Activated CD4-positive, CD25-positive, alpha-beta regulatory T cell treated with anti-CD3 and anti-CD28 coated beads, Interleukin-2, amount 50 U/mL, for 16 hours (primary cell): ENCODE data around the gene GBA3.

ENCODE experiments used
- DNase-seq: peaks from one replicate; pipeline ENCODE4 v3.0.0-alpha.2; 2020; ENCODE audit warnings: low read depth, low spot score

Gene GBA3

DNA sequence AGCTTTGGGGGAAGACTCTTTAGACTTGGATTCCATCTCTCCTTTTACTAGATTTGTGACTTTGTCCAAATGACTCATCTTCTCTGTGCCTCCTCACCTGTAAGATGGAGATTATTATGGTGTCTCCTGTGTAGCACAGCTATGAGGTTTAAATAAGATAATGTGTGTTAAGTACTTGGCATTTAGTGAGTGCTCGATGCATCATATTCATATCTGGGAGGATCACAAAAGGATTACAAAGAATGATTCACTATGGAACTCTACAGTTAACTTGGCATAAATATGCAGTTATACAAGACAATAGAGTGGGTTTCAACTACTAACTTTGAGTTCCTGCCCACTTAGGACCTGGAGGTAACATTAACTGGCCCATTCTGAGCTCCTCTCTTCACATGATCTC, 2.3 kb downstream of the GBA3 start:
- no peak for DNase-seq

DNA sequence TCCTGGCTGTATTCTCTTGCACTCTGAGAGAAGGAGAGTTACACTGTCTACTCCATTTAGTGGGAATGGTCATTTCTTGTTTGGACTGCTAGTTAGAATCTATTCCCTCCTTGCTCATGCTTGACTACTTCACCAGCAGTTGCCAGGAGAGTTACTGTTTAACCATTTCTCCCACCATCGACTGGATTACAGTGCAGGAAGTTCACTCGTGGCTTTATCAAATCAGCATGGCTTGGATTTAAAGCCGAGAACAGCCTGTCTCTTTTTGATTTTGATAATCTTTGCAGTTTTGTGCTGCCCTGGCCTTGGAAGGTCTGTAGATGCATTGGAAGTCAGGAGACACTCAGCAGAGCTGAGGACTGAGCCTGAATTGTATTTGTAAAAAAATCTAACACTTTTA, 3.2 kb downstream of the GBA3 start:
- no peak for DNase-seq

GRCh38 chr4:22703912-22704311, 11.2 kb downstream of the GBA3 start:
- DNase-seq: no peak

DNA sequence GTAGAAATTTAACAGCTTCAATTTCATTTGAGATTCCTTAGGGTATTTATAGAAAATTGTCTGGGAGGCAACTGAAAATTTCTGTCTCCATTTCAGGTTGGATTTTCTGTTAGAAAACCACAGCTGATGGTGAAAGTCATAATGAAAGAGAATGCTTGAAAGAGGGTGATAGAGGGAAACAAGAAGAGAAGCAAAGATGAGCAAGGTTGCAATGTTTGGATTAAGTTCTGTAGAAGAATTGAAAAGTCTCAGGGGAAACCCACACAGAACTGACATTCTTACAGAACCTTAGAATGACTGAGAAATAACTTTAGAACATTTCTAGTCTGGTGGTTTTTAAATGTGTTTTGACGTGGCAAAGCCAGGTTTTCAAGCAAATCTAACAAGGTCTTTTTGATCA, 14.7 kb downstream of the GBA3 start:
- DNase-seq: no peak

GRCh38 chr4:22708961-22709360, 16.2 kb downstream of the GBA3 start:
- no peak for DNase-seq

GRCh38 chr4:22712105-22712504, 19.4 kb downstream of the GBA3 start:
- no peak for DNase-seq

DNA sequence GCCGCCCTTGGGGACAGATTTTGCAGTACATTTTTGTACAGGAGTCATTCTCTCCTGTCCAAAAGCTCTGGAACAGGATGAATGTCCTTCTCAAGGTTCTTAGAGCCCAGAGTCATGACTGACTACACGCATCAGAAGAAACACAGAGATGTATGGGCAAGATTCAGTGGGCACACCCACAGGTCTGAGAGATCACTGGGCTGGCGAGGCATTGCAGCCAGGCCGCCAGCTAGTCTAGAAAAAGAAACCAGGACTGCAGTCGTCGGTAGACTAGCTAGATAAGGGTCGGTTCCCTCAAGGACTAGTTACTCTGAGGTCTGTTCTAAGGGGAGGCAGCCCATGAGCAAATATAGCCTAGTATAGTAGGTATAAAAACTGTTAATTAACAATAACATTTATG, 19.8 kb downstream of the GBA3 start:
- DNase-seq: no peak

DNA sequence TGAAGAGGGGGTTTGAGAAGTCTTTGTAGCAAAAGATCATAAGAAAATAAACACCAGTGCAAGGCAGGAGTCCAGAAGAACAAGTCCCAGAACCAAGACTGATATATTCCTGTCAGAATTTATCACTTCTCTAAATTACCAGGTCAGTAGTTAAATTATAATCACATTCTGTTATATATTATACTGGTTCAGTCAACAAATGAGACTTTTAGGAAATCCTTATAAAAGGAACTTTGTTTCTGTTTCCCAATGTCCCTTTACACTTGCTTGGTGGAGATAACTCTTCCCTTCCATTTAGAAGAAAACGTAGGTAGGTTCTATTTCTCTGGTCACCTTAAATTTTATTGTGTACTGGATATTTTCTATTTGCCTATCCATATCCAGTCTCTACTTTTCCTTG, 21.1 kb downstream of the GBA3 start:
- no peak for DNase-seq

- DNase-seq: no peak
Observed at GRCh38 chr4:22719218-22719617, 26.5 kb downstream of the GBA3 start.

DNA sequence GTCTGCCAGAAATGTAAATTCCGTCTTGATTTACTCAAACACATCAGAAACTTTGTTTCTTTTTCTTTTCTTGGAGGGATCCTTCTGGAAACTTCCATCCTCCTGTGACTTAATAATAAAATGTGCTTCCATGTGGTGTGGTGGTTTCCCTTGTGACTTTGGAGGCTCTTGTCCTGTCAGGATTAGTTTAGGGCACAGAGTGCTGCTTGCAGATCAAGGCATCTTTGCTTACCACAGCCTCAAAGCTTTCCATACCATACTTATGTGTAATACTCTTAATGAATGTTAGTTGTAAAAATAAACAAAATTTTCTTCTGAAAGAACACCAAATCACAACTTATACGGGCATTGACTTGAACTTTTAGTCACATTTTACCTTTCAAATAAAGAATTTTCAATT, 27.4 kb downstream of the GBA3 start:
- no peak for DNase-seq

- DNase-seq: no peak
Observed at GRCh38 chr4:22721204-22721603, 28.5 kb downstream of the GBA3 start.

DNA sequence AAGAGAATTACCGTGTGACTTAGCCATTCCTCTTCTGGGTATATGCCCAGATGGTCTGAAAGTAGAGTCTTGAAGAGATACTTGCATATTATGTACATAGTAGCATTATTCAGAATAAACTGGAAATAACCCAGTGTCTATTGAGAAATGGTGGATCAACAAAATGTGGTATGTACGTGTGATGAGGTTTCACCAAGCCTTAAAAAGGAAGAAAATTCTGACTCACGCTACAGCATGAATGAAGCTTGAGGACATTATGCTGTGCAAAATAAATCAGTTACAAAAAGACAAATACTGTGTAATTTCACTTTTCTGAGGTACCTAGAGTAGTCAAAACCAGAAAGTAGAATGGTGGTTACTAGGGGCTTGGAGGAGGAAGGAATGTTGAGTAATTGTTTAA, 37.3 kb downstream of the GBA3 start:
- DNase-seq: no peak

DNA sequence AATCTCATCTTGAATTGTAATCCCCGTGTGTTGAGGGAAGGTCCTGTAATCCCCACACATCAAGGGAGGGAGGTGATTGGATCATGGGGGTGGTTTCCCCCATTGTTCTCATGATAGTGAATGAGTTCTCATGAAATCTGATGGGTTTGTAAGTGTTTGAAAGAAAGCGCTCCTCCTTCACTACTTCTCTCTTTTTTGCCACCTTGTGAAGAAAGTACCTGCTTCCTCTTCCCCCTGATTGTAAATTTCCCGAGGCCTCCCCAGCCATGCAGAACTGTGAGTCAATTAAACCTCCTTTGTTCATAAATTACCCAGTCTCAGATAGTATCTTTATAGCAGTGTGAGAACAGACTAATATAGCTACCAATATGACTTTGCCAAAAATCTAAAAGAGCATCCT, 41.1 kb downstream of the GBA3 start:
- no peak for DNase-seq

DNA sequence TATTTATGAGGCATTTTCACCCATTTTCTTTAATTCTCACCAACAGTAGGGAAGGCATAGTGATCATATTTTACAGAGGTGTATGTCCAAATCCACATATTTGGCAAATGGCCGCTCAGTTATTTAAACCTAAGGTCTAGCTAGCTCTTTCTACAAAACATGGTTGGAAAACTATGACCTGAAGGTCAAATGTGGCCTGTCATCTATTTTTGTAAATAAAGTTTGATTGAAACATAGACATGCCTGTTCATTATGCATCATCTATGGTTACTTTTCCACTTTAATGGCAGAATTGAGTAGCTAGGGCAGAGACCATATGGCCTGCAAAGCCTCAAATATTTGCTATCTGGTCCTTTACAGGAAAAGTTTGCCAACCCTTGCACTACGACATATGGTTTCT, 44.2 kb downstream of the GBA3 start:
- DNase-seq: no peak

GRCh38 chr4:22739968-22740367, 47.2 kb downstream of the GBA3 start:
- DNase-seq: no peak

DNA sequence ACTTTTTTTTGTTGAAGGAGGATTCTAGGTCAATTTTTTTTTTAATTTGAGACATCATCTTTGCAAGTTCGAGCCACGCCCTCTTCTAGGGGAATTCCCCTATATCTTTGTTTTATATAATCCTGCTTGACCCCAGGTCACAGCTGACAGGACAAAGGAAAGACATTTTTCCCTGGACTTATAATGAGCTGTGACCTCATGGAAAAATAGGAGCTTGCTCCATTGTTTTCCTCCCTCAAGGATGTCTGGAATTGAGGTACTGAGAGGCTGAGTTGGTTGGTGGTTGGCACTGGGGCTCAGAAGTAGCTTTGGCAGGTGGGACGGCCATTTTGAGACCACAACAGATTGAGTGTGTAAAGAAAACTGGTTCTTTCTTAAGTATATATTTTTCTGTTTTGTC, 49.0 kb downstream of the GBA3 start:
- no peak for DNase-seq

DNA sequence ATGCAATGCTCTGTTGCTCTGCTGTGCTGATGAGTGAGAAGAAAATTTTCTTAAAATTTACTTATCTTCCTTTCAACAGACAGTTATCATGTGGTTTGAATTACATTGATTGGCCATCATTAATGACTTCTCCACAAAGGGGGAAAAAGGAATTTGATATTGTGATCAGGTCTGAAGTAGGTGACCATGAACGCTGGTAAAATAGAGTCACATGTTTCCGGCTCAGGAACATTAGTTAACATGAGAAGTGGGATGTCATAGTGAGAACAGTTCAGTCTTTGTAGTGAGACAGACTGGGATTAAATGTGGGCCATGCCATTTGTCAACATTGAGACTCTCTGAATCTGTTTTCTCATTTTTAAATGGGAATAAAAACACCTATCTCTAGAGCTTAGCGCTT, 50.6 kb downstream of the GBA3 start:
- DNase-seq: no peak

DNA sequence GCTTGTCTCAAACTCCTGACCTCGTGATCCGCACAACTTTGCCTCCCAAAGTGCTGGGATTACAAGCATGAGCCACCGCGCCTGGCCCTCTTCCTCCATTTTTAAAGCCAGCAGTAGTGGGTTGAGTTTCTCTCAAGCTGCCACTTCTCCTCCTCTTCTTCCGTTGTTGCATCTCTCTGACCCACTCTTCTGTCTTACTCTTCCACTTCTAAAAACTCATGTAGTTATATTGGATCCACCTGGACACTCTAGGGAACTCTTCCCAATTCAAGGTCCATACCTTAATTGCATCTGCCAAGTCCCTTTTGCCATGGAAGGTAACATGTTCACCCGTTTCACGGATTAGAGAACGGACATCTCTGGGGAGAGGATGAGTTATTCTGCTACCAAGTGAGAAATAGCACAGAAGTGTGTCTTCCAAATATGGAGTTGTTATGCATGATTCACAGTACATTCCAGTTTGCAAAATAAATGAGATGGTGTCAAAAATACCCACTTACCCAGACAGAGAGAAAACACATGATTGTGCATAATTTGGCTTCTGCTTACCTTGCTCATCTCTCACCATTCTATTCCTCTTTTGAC, 51.8 kb downstream of the GBA3 start:
- no peak for DNase-seq

GRCh38 chr4:22745234-22745633, 52.5 kb downstream of the GBA3 start:
- DNase-seq: no peak

DNA sequence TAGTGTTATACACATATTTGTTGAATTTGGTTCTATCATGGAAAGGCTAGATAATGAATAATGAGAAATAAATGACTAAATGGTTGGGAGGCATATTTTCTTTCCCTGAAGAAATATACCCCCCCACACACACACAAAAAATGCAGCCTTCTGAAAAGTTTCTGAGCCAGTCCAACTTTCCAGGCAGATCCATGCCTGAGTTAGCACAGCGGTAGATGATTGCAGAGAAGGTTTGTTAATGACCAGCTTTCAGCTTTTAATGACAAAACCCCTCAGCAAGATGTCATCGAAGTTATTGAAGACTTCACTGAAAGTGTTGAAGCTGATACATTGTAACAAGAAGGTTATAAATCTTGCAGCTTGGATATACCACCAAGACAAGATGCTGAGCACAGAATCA, 61.4 kb downstream of the GBA3 start:
- no peak for DNase-seq

DNA sequence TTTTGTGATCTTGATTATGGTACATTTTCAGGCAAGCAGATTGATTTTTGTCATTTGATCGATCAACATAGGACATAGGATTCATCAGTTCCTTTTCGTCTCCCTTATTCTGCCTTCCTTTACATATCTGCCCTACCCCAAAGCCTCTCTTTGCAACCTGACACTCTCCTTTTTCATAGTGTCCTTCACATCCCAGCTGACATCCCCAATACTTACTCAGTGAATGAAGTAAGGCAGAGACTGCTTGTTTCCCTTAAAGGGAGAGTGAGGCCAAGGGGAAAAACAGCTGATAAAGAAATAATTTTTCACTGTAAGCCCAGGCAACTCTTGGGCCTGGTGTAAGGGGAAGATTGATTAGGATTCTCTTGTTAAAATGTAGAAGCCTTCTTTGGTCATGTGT, 69.8 kb downstream of the GBA3 start:
- DNase-seq: no peak

DNA sequence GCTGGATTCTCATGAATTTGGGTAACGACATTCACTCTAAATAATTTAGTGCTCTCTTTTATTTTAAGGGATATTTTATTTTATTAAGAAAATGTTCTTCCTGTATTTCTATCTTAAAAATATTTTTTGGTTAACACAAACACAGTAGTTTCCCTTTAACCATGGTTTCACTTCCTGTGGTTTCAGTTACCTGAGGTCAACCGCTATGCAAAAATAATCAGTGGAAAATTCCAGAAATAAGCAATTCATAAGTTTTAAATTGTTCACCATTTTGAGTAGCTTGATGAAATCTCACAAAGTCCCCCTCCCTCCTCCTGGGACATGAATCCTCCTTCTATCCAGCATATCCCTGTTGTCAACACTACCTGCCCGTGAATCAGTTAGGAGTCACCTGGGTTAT, 71.4 kb downstream of the GBA3 start:
- no peak for DNase-seq

- no peak for DNase-seq
Observed at GRCh38 chr4:22766068-22766467, 73.3 kb downstream of the GBA3 start.

- DNase-seq: no peak
Observed at GRCh38 chr4:22778547-22779163, 85.9 kb downstream of the GBA3 start.
